ENCODE data around the gene ALDH1L2. TPM values are rescaled to one million over a fixed set of nuclear protein-coding genes. Genes with fewer than 3 reads are reported as not detected.

ALDH1L2 gene
- total RNA-seq, 1 donor from 2014 or later = 9.7 TPM

- no peak overlapping the region for H3K27ac ChIP-seq
- H3K9me3 ChIP-seq = peaks cover 3% of the 10 kb centered on the region
- ATAC-seq (no peak), DNase-seq (no peak)
- no peak for TF ChIP-seq CTCF (IDR thresholded peaks at IDR 0.05)
- H3K27me3 ChIP-seq (ENCODE audit: low read depth) = no peaks in the 10 kb centered on the region
- H3K36me3 ChIP-seq = peaks cover 19% of the 10 kb centered on the region
- H3K4me3 ChIP-seq = no peak overlapping the region
- intact Hi-C loops (cut with DNase I) = no loop called here
- no peaks in the 10 kb centered on the region for H3K4me1 ChIP-seq
Observed at GRCh38 chr12:105013892-105014291, 70.4 kb downstream of the ALDH1L2 start.

GRCh38 chr12:105001476-105001875 is 82.8 kb downstream of the ALDH1L2 start:
- Histone ChIP-seq H3K4me3 (no peak overlapping the region), H3K9me3 (no peaks in the 10 kb centered on the region), H3K27me3 (ENCODE audit: low read depth) (no peaks in the 10 kb centered on the region), H3K27ac (no peak overlapping the region), H3K4me1 (peaks cover 7% of the 10 kb centered on the region), H3K36me3 (peaks cover 82% of the 10 kb centered on the region)
- ATAC-seq (no peak), DNase-seq (no peak)
- intact Hi-C loops (cut with DNase I) = no loop called here
- no peak for TF ChIP-seq CTCF (IDR thresholded peaks at IDR 0.05)

GRCh38 chr12:104999347-104999685 is 84.9 kb downstream of the ALDH1L2 start:
- DNase-seq (no peak), ATAC-seq (peak; percentile 16 to 52)
- intact Hi-C loops (cut with DNase I) = no loop called here
- no peak overlapping the region for H3K27ac ChIP-seq
- peaks cover 82% of the 10 kb centered on the region for H3K36me3 ChIP-seq
- H3K9me3 ChIP-seq = no peaks in the 10 kb centered on the region
- no peak for TF ChIP-seq CTCF (IDR thresholded peaks at IDR 0.05)
- H3K4me1 ChIP-seq = peaks cover 7% of the 10 kb centered on the region
- no peak overlapping the region for H3K4me3 ChIP-seq
- no peaks in the 10 kb centered on the region for H3K27me3 ChIP-seq (ENCODE audit: low read depth)

GRCh38 chr12:104998423-104999346 is 85.6 kb downstream of the ALDH1L2 start:
- peak; percentile 49 for DNase-seq
- TF ChIP-seq CTCF (IDR thresholded peaks at IDR 0.05) = no peak
- no peak overlapping the region for H3K27ac ChIP-seq
- H3K4me3 ChIP-seq = no peak overlapping the region
- ATAC-seq = peak; percentile 59 to 69
- peaks cover 82% of the 10 kb centered on the region for H3K36me3 ChIP-seq
- H3K27me3 ChIP-seq (ENCODE audit: low read depth) = no peaks in the 10 kb centered on the region
- intact Hi-C loops (cut with DNase I) = no loop called here
- peaks cover 7% of the 10 kb centered on the region for H3K4me1 ChIP-seq
- no peaks in the 10 kb centered on the region for H3K9me3 ChIP-seq

GRCh38 chr12:104997541-104997940 is 86.7 kb downstream of the ALDH1L2 start:
- no peak for TF ChIP-seq CTCF (IDR thresholded peaks at IDR 0.05)
- Histone ChIP-seq H3K36me3 (peaks cover 82% of the 10 kb centered on the region), H3K9me3 (no peaks in the 10 kb centered on the region), H3K4me3 (no peak overlapping the region), H3K27me3 (ENCODE audit: low read depth) (no peaks in the 10 kb centered on the region), H3K27ac (no peak overlapping the region), H3K4me1 (peaks cover 7% of the 10 kb centered on the region)
- intact Hi-C loops (cut with DNase I) = no loop called here
- DNase-seq (no peak), ATAC-seq (no peak)
